Suppressor macrophage treated with lipopolysaccharide for 4 hours (primary cell): ENCODE results near the gene ARHGDIA.
"Not testable (repeated sequence)": the region's sequence is repeated elsewhere in the genome, so short reads cannot be mapped to it uniquely, and the experiment has no call there.

Experiments used
- DNase-seq: peaks from one replicate; pipeline ENCODE4 v3.0.0-alpha.2; 2020

Gene ARHGDIA

GRCh38 chr17:81840826-81841778, 30.0 kb downstream of the ARHGDIA start:
- peak; percentile 20 for DNase-seq

- DNase-seq: not testable (repeated sequence)
Observed at GRCh38 chr17:81840059-81840458, 31.1 kb downstream of the ARHGDIA start.

- DNase-seq: no peak
Observed at GRCh38 chr17:81839301-81839700, 31.8 kb downstream of the ARHGDIA start.

GRCh38 chr17:81838753-81839255, 32.3 kb downstream of the ARHGDIA start:
- no peak for DNase-seq

GRCh38 chr17:81837641-81838040, 33.5 kb downstream of the ARHGDIA start:
- DNase-seq: peak; percentile 83

GRCh38 chr17:81834831-81835267, 36.3 kb downstream of the ARHGDIA start, which contains the start of gene PPP1R27:
Gene PPP1R27 (minus strand): TSS chr17:81835050. CDS start chr17:81834953, 97 bp downstream.
- DNase-seq: no peak

GRCh38 chr17:81833921-81834830, 37.0 kb downstream of the ARHGDIA start:
- no peak for DNase-seq

GRCh38 chr17:81833160-81833920, 37.8 kb downstream of the ARHGDIA start, which contains the start of gene MCRIP1:
Gene MCRIP1 (minus strand): TSS chr17:81833291. CDS start chr17:81824506, 8,785 bp downstream.
- peak; percentile 99 for DNase-seq

- DNase-seq: peak; percentile 42
Observed at GRCh38 chr17:81832608-81833159, 38.5 kb downstream of the ARHGDIA start.

GRCh38 chr17:81831957-81832607, 39.1 kb downstream of the ARHGDIA start:
- peak; percentile 94 for DNase-seq

GRCh38 chr17:81831563-81831956, 39.6 kb downstream of the ARHGDIA start:
- no peak for DNase-seq

- DNase-seq: no peak
Observed at GRCh38 chr17:81829858-81830257, 41.3 kb downstream of the ARHGDIA start.

- no peak for DNase-seq
Observed at GRCh38 chr17:81828656-81829055, 42.5 kb downstream of the ARHGDIA start.

GRCh38 chr17:81825841-81826466, 45.2 kb downstream of the ARHGDIA start:
- no peak for DNase-seq

GRCh38 chr17:81824595-81824994, 46.5 kb downstream of the ARHGDIA start:
- DNase-seq: no peak

- no peak for DNase-seq
Observed at GRCh38 chr17:81823820-81824550, 47.2 kb downstream of the ARHGDIA start.

- no peak for DNase-seq
Observed at GRCh38 chr17:81822996-81823819, 47.9 kb downstream of the ARHGDIA start.

GRCh38 chr17:81822312-81822637, 48.9 kb downstream of the ARHGDIA start:
- no peak for DNase-seq

GRCh38 chr17:81821603-81822311, 49.4 kb downstream of the ARHGDIA start:
- DNase-seq: peak; percentile 87
